GM12878 (cell line): ENCODE results near the gene POMT1. TPM values are rescaled to one million over a fixed set of nuclear protein-coding genes. Genes with fewer than 3 reads are reported as not detected.

Source experiments
- ATAC-seq: fragments of 200-7000 bp; cut with Tn5 transposase; 3 replicates; pipeline ENCODE4 v1.9.1; 2020; ENCODE audit warnings: mild to moderate bottlenecking, moderate library complexity
- BruUV-seq: library from RNA; stranded (reverse); fragments of 400-500 nt; replicated peaks from 2 replicates; lab custom pipeline; 2021; lab: Mats Ljungman, UMichigan
- CTCF ChIA-PET: fragments of 300-600 bp; sonication (Branson Sonifier 250); formaldehyde crosslinking; extraction: SDS; loops from one replicate; lab custom pipeline; 2021; ENCODE audit warnings: inconsistent platforms; lab: Yijun Ruan, JAX
- POLR2A ChIA-PET: fragments of 350-600 bp; formaldehyde crosslinking; extraction: SDS; loops from one replicate; lab custom pipeline; 2021; ENCODE audit warnings: inconsistent platforms; lab: Charles Lee
- RAD21 ChIA-PET: fragments of 300-600 bp; sonication (Branson Sonifier 250); formaldehyde crosslinking; loops from one replicate; lab custom pipeline; 2023; ENCODE audit warnings: antibody characterized with exemption; ENCODE audit not compliant: unreplicated experiment; lab: Charles Lee
- SMC1A ChIA-PET: fragments of 300-600 bp; sonication (Branson Sonifier 250); formaldehyde crosslinking; loops from one replicate; lab custom pipeline; 2023; ENCODE audit not compliant: unreplicated experiment, uncharacterized antibody; lab: Charles Lee
- DNase-seq: peaks from one replicate; pipeline ENCODE4 v3.0.0-alpha.2; 2011; ENCODE audit warnings: low read depth, low spot score
- FAIRE-seq: peaks from 3 replicates; lab custom pipeline; 2011; peaks lifted over from hg19 to GRCh38; lab: Jason Lieb, UNC
- H2AFZ ChIP-seq: 2 replicates; pipeline ENCODE4 v1.6.0; 2011; ENCODE audit warnings: low read depth, low read length, control low read depth; ENCODE audit not compliant: control insufficient read depth
- H3K27ac ChIP-seq: 2 replicates; pipeline ENCODE4 v1.5.1; 2011; ENCODE audit warnings: control low read depth; ENCODE audit not compliant: control insufficient read depth, insufficient read depth
- H3K27me3 ChIP-seq, 2 experiments: replicated peaks in 1 of 2; 2 replicates each; pipeline versions ENCODE4 v1.6.0 to v1.6.1; 2011; ENCODE audit warnings: low read length in 1 of 2; ENCODE audit not compliant: control insufficient read depth in 2 of 2, insufficient read depth in 2 of 2
- H3K36me3 ChIP-seq, 2 experiments: 2 replicates each; pipeline ENCODE4 v1.5.1; 2011; ENCODE audit warnings: low read length in 1 of 2; ENCODE audit not compliant: control insufficient read depth in 2 of 2, insufficient read depth in 2 of 2
- H3K4me1 ChIP-seq: 2 replicates; pipeline ENCODE4 v1.6.1; 2011; ENCODE audit warnings: mild to moderate bottlenecking, low read length, moderate library complexity, mixed read lengths; ENCODE audit not compliant: control insufficient read depth, insufficient read depth
- H3K4me2 ChIP-seq: 2 replicates; pipeline ENCODE4 v1.6.0; 2011; ENCODE audit warnings: control low read depth; ENCODE audit not compliant: control insufficient read depth, insufficient read depth
- H3K4me3 ChIP-seq: fragments of 200-600 bp; sonication (generic); 2 replicates; pipeline ENCODE4 v1.5.1; 2016
- H3K79me2 ChIP-seq: 2 replicates; pipeline ENCODE4 v1.6.0; 2011; ENCODE audit warnings: low read length; ENCODE audit not compliant: control insufficient read depth, insufficient read depth
- H3K9ac ChIP-seq: 2 replicates; pipeline ENCODE4 v1.8.0; 2011; ENCODE audit warnings: low read length, control low read depth, mixed read lengths; ENCODE audit not compliant: control insufficient read depth, insufficient read depth
- H3K9me3 ChIP-seq: replicated peaks from 3 replicates; pipeline ENCODE4 v1.5.1; 2011; ENCODE audit warnings: mild to moderate bottlenecking, low read length; ENCODE audit not compliant: control insufficient read depth, insufficient read depth
- H4K20me1 ChIP-seq: 2 replicates; pipeline ENCODE4 v1.6.0; 2011; ENCODE audit not compliant: control insufficient read depth, insufficient read depth
- FOXM1 ChIP-seq: IDR thresholded peaks from 2 replicates; pipeline ENCODE4 v1.6.1; 2012; ENCODE audit warnings: low read depth, mild to moderate bottlenecking, inconsistent platforms, low read length, moderate library complexity
- GABPA ChIP-seq: IDR thresholded peaks from 2 replicates; pipeline ENCODE4 v1.6.1; 2014; ENCODE audit warnings: antibody characterized with exemption, low read depth, mild to moderate bottlenecking, inconsistent platforms
- JUND ChIP-seq: IDR thresholded peaks from 2 replicates; pipeline ENCODE4 v1.6.1; 2012; ENCODE audit warnings: low read depth, mild to moderate bottlenecking, low read length, improper control_type of control experiment, moderate library complexity
- KAT2A ChIP-seq: conservative IDR thresholded peaks from 2 replicates; pipeline ENCODE4 v1.6.1; 2011; ENCODE audit warnings: low read depth, low read length; ENCODE audit not compliant: control insufficient read depth
- PML ChIP-seq: IDR thresholded peaks from 2 replicates; pipeline ENCODE4 v1.6.1; 2012; ENCODE audit warnings: low read length, inconsistent platforms
- SIX5 ChIP-seq: IDR thresholded peaks from 2 replicates; pipeline ENCODE4 v1.6.1; 2011; ENCODE audit warnings: mild to moderate bottlenecking, low read depth, low read length, moderate library complexity; ENCODE audit not compliant: severe bottlenecking
- SMAD1 ChIP-seq: fragments of 450-650 bp; IDR thresholded peaks from 2 replicates; pipeline ENCODE4 v1.6.1; 2018; ENCODE audit warnings: mild to moderate bottlenecking, low read depth; ENCODE audit not compliant: partially characterized antibody
- SREBF1 ChIP-seq: IDR thresholded peaks from 2 replicates; pipeline ENCODE4 v1.6.1; 2012; ENCODE audit warnings: mild to moderate bottlenecking, low read length
- STAT1 ChIP-seq: fragments of 450-650 bp; conservative IDR thresholded peaks from 2 replicates; pipeline ENCODE4 v1.6.1; 2014; ENCODE audit warnings: antibody characterized with exemption, mild to moderate bottlenecking
- TAF1 ChIP-seq: IDR thresholded peaks from 2 replicates; pipeline ENCODE4 v1.6.1; 2011; ENCODE audit warnings: mild to moderate bottlenecking, low read depth, low read length, borderline replicate concordance
- TCF3 ChIP-seq: IDR thresholded peaks from 2 replicates; pipeline ENCODE4 v1.6.1; 2012; ENCODE audit warnings: low read depth, mild to moderate bottlenecking, low read length, borderline replicate concordance; ENCODE audit not compliant: insufficient read depth
- USF1 ChIP-seq: IDR thresholded peaks from 2 replicates; pipeline ENCODE4 v1.6.1; 2011; ENCODE audit warnings: borderline replicate concordance, low read depth, mild to moderate bottlenecking, moderate library complexity, mixed read lengths, low read length; ENCODE audit not compliant: insufficient read depth; ENCODE audit errors: extremely low read length
- WGBS: methylation state at CpG from one replicate; pipeline ENCODE4 v1.1.6; 2016; ENCODE audit warnings: low lambda C conversion rate; ENCODE audit not compliant: insufficient replicate concordance, insufficient coverage; ENCODE audit errors: missing lambda C conversion rate; 5-methylcytosine and 5-hydroxymethylcytosine counted together
- in situ Hi-C: fragments of 300-500 bp; cut with MboI; formaldehyde crosslinking; loops from 9 replicates; pipeline ENCODE4 v1.14.3; 2018; ENCODE audit warnings: mixed read lengths
- intact Hi-C: fragments of 100-400 bp; cut with micrococcal nuclease; formaldehyde crosslinking; loops from one replicate; pipeline ENCODE4 v1.14.2; 2022; ENCODE audit not compliant: unreplicated experiment
- polyA plus RNA-seq, 11 experiments: library from polyadenylated mRNA; depleted of rRNA in 4 of 11; unstranded in 6 of 11; stranded (reverse) in 5 of 11; fragments of >200 nt; fragmentation: Nextera tagmentation in 4 of 11; fragmentation: Illumina TruSeq in 1 of 11; extraction: Ambion mirVana in 4 of 11; extraction: Trizol in 1 of 11; gene quantifications; 1 replicate in 1 of 11; 2 replicates in 10 of 11; pipeline versions ENCODE4 v1.2.1 to v1.2.3, GENCODE V29; 2011 to 2016; ENCODE audit warnings: inconsistent platforms in 2 of 11, missing spikeins in 2 of 11, low read depth in 1 of 11
- total RNA-seq, 4 experiments: library from RNA; depleted of rRNA in 3 of 4; stranded (reverse); fragments of >200 nt in 3 of 4; fragmentation: Illumina TruSeq in 1 of 4; extraction: Trizol in 1 of 4; gene quantifications; 2 replicates each; pipeline versions ENCODE4 v1.2.1 to v1.2.3, GENCODE V29; 2013 to 2021
- TF ChIP-seq, protein P1 (sequence below): IDR thresholded peaks from 2 replicates; pipeline ENCODE4 v1.6.1; 2012; ENCODE audit warnings: low read depth, low read length, improper control_type of control experiment

POMT1 gene
- total and polyA plus RNA-seq, 10 of the 15 experiments (the other 5 are each of a cell fraction or from before 2014, with no cell fraction given), result 1.2 to 19.2 (median 12.6) TPM

DNA sequence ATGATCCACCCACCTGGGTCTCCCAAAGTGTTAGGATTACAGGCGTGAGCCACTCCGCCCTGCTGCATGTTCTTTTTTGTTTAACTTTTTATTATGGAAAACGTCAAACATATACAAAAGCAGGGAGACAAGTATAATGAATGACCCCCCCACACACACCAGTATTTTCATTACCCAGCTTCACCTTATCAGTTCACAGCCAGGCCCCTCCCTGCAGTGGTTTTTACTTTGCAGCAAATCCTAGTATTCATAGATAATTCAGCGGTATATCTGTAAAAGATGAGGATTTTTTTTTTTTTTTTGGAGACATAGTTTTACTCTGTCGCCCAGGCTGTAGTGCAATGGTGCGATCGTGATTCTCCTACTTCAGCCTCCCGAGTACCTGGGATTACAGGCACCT is 2.3 kb downstream of the POMT1 start:
- ATAC-seq (no peak), FAIRE-seq (no peak), DNase-seq (no peak)
- TF ChIP-seq SREBF1, result no peak
- no peak for TF ChIP-seq SIX5
- no peak for TF ChIP-seq TCF3
- TF ChIP-seq KAT2A, result no peak
- TF ChIP-seq PML, result no peak
- TF ChIP-seq, protein P1, sequence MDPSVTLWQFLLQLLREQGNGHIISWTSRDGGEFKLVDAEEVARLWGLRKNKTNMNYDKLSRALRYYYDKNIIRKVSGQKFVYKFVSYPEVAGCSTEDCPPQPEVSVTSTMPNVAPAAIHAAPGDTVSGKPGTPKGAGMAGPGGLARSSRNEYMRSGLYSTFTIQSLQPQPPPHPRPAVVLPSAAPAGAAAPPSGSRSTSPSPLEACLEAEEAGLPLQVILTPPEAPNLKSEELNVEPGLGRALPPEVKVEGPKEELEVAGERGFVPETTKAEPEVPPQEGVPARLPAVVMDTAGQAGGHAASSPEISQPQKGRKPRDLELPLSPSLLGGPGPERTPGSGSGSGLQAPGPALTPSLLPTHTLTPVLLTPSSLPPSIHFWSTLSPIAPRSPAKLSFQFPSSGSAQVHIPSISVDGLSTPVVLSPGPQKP, result no peak
- no peak for TF ChIP-seq JUND
- no peak for TF ChIP-seq SMAD1
- TF ChIP-seq STAT1, result no peak
- no peak for TF ChIP-seq GABPA
- TF ChIP-seq TAF1, result no peak
- no peak for TF ChIP-seq USF1
- TF ChIP-seq FOXM1, result no peak
- WGBS, result 86% methylated on average over 8 of the region's 8 CpGs
- intact Hi-C loops, result no loop called here
- Histone ChIP-seq H3K9me3 (no peaks in the 10 kb centered on the region), H3K27me3 (no peaks in the 10 kb centered on the region), H3K4me3 (no peak overlapping the region), H3K36me3 (no peaks in the 10 kb centered on the region; a peak in 1 of 4 replicates), H2AFZ (no peak overlapping the region), H4K20me1 (no peaks in the 10 kb centered on the region), H3K79me2 (peaks cover 5% of the 10 kb centered on the region), H3K9ac (no peak overlapping the region), H3K27ac (no peak overlapping the region), H3K4me1 (peaks cover 8% of the 10 kb centered on the region), H3K4me2 (no peak overlapping the region)
- in situ Hi-C loops, result no loop called here
- CTCF ChIA-PET, result no interaction called here
- BruUV-seq, result no TSS peak
- SMC1A ChIA-PET, result interaction anchor here (0.5 to 0.6 kb wide), 2 partner anchors 54 to 87 kb away, joined by 3 to 4 read pairs; no protein-coding TSS in a partner anchor
- POLR2A ChIA-PET, result interaction anchor here (0.7 kb wide), 1 partner anchor 18 kb away, joined by 3 read pairs; no protein-coding TSS in a partner anchor
- RAD21 ChIA-PET, result no interaction called here
